Fibroblast of villous mesenchyme (primary cell): ENCODE results near the gene NCAM1. TPM values are rescaled to one million over a fixed set of nuclear protein-coding genes. Genes with fewer than 3 reads are reported as not detected.

Experiments
- DNase-seq: peaks from one replicate; pipeline ENCODE4 v3.0.0-alpha.2; 2010; ENCODE audit warnings: low read depth
- H3K4me3 ChIP-seq: 2 replicates; pipeline ENCODE4 v1.5.1; 2011; ENCODE audit warnings: low read depth, mild to moderate bottlenecking, low read length
- CTCF ChIP-seq: IDR thresholded peaks from 2 replicates; pipeline ENCODE4 v1.5.1; 2012; ENCODE audit warnings: low read depth, mild to moderate bottlenecking, low read length; ENCODE audit not compliant: insufficient read depth
- total RNA-seq: library from RNA; depleted of rRNA; stranded (reverse); fragments of >200 nt; gene quantifications from 2 replicates; pipeline ENCODE4 v1.2.3, GENCODE V29; 2012

Gene NCAM1
- total RNA-seq, 1 donor = 0.86 TPM

GRCh38 chr11:113090716-113091480 is 129.7 kb downstream of the NCAM1 start:
- no peak overlapping the region for H3K4me3 ChIP-seq
- no peak for DNase-seq
- TF ChIP-seq CTCF = no peak

GRCh38 chr11:113091481-113091780 is 130.2 kb downstream of the NCAM1 start:
- DNase-seq = peak; percentile 32

GRCh38 chr11:113096648-113097047 is 135.4 kb downstream of the NCAM1 start:
- TF ChIP-seq CTCF = no peak
- DNase-seq = no peak
- H3K4me3 ChIP-seq = no peak overlapping the region

More at GRCh38 chr11:113091481-113091780, 130.2 kb downstream of the NCAM1 start:
- TF ChIP-seq CTCF = no peak
- no peak overlapping the region for H3K4me3 ChIP-seq

- H3K4me3 ChIP-seq = no peak overlapping the region
- DNase-seq = no peak
- no peak for TF ChIP-seq CTCF
Observed at GRCh38 chr11:113103932-113104690, 142.9 kb downstream of the NCAM1 start.

- TF ChIP-seq CTCF = no peak
- DNase-seq = no peak
- H3K4me3 ChIP-seq = no peak overlapping the region
Observed at GRCh38 chr11:113104691-113105251, 143.6 kb downstream of the NCAM1 start.

- DNase-seq = peak; percentile 26
- H3K4me3 ChIP-seq = no peak overlapping the region
- no peak for TF ChIP-seq CTCF
Observed at GRCh38 chr11:113105592-113105991, 144.4 kb downstream of the NCAM1 start.
